ENCODE data around the gene SPTBN1. TPM values are rescaled to one million over a fixed set of nuclear protein-coding genes. Genes with fewer than 3 reads are reported as not detected.

The SPTBN1 gene
- total RNA-seq, 3 donors from 2014 or later (not counting 1 experiment from before 2014, with no cell fraction given), result 65.7 to 142 (median 68.3) TPM

GRCh38 chr2:54569745-54570301 lies 113.7 kb downstream of the SPTBN1 start:
- Mint-ChIP-seq H3K36me3 (no peaks in the 10 kb centered on the region), H3K27me3 (ENCODE audit: low read depth in 2 of 2) (no peaks in the 10 kb centered on the region), H3K4me3 (peak overlapping the region; percentile 84), H3K27ac (peak overlapping the region; percentile 97 to 98), H3K4me1 (peaks cover 66 to 68% of the 10 kb centered on the region in 2 donors), H3K9me3 (no peaks in the 10 kb centered on the region)
- TF ChIP-seq, protein P1, sequence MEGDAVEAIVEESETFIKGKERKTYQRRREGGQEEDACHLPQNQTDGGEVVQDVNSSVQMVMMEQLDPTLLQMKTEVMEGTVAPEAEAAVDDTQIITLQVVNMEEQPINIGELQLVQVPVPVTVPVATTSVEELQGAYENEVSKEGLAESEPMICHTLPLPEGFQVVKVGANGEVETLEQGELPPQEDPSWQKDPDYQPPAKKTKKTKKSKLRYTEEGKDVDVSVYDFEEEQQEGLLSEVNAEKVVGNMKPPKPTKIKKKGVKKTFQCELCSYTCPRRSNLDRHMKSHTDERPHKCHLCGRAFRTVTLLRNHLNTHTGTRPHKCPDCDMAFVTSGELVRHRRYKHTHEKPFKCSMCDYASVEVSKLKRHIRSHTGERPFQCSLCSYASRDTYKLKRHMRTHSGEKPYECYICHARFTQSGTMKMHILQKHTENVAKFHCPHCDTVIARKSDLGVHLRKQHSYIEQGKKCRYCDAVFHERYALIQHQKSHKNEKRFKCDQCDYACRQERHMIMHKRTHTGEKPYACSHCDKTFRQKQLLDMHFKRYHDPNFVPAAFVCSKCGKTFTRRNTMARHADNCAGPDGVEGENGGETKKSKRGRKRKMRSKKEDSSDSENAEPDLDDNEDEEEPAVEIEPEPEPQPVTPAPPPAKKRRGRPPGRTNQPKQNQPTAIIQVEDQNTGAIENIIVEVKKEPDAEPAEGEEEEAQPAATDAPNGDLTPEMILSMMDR (IDR thresholded peaks at IDR 0.05), result no peak
- intact Hi-C loops (cut with micrococcal nuclease), result no loop called here
- DNase-seq (peak in 1 of 2 donors; percentile 57), ATAC-seq (no peak)
- WGBS (ENCODE audit: insufficient coverage), result 69% methylated on average over 2 of the region's 3 CpGs
- no peaks in the 10 kb centered on the region for H3K27me3 ChIP-seq (ENCODE audit: control insufficient read depth, insufficient read depth, low read length)
- no peak overlapping the region for H3K4me3 ChIP-seq (ENCODE audit: low read length)
- H3K4me1 ChIP-seq (ENCODE audit: control insufficient read depth, insufficient read depth, low read length), result peaks cover 56% of the 10 kb centered on the region
- no peaks in the 10 kb centered on the region for H3K9me3 ChIP-seq (ENCODE audit: control insufficient read depth, insufficient read depth, low read length)
- peak overlapping the region; percentile 95 for H3K27ac ChIP-seq (ENCODE audit: low read length)
- H3K36me3 ChIP-seq (ENCODE audit: control insufficient read depth, insufficient read depth, low read length), result peaks cover 2% of the 10 kb centered on the region

DNA sequence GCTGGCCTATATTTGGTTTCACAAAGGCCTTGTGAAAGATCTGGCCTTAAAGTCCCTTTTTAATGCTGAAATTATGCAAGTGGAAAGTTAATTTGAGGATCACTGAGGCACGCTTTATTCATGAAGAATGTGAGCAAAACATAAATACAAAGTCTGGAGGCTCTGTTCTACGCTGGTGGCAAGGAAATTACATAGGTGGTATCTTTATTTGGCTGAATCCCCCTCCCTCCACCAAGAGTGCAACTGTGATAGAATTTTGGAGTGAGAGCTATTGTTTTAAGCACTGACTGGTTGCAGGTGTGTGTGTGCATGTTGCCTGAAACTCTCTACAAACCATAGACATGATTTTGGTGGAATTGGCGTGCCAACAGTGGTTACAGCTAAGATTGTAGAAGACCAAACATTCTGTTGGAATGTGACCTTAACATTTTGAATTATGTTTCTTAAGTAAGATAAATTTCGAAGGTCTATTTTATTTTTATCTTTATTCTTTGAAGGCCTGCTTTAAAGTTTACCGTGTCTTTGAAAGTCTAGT lies 114.3 kb downstream of the SPTBN1 start:
- H3K4me1 ChIP-seq (ENCODE audit: control insufficient read depth, insufficient read depth, low read length), result peaks cover 61% of the 10 kb centered on the region
- Mint-ChIP-seq H3K4me3 (peak overlapping the region; percentile 84), H3K27ac (peak overlapping the region; percentile 97 to 98), H3K36me3 (no peaks in the 10 kb centered on the region), H3K4me1 (peaks cover 68 to 72% of the 10 kb centered on the region in 2 donors), H3K9me3 (no peaks in the 10 kb centered on the region), H3K27me3 (ENCODE audit: low read depth in 2 of 2) (no peaks in the 10 kb centered on the region)
- TF ChIP-seq, protein P1 (IDR thresholded peaks at IDR 0.05), result no peak
- peaks cover 2% of the 10 kb centered on the region for H3K36me3 ChIP-seq (ENCODE audit: control insufficient read depth, insufficient read depth, low read length)
- H3K27ac ChIP-seq (ENCODE audit: low read length), result peak overlapping the region; percentile 95
- H3K4me3 ChIP-seq (ENCODE audit: low read length), result no peak overlapping the region
- 57% methylated on average over 4 of the region's 5 CpGs for WGBS (ENCODE audit: insufficient coverage)
- DNase-seq (peak in 1 of 2 donors; percentile 12), ATAC-seq (no peak)
- no peaks in the 10 kb centered on the region for H3K9me3 ChIP-seq (ENCODE audit: control insufficient read depth, insufficient read depth, low read length)
- no peaks in the 10 kb centered on the region for H3K27me3 ChIP-seq (ENCODE audit: control insufficient read depth, insufficient read depth, low read length)
- intact Hi-C loops (cut with micrococcal nuclease), result no loop called here

DNA sequence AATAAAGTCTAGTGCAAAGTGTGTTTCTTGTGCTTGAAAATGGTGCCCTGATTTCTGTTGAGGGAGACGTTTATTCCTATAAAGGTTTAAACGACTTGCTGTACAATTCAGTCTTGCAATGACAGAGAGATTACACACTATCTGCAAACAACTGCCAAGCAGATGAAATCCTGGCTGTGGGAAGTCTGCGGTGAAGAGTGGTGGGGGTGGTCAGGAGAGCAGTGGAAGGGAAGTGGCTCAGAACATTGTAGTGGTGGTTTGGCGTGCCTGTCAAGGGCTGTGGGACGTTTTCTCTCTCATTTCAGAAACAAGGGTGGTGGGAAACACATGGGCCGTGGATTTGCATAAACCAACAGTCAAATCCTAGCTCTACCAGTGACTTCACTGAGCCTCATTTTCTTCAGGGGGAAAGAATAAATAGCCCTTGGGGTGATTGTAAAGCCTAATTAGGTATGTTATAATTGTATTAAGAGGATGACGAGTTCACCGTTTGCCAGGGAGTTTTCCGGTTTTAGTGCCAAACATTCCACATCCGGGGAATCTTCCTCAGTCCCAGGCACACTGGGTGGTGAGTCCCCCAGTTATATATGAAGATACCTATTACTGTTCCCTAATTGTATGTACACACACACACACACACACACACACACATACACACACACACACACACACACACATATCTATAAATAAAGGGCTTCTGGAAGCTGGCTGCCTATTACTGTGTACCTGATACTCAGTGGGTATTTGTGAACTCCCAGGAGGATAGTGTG lies 115.0 kb downstream of the SPTBN1 start:
- Histone ChIP-seq H3K4me1 (ENCODE audit: control insufficient read depth, insufficient read depth, low read length) (peaks cover 68% of the 10 kb centered on the region), H3K36me3 (ENCODE audit: control insufficient read depth, insufficient read depth, low read length) (peaks cover 2% of the 10 kb centered on the region), H3K27ac (ENCODE audit: low read length) (peak overlapping the region; percentile 95), H3K4me3 (ENCODE audit: low read length) (no peak overlapping the region), H3K27me3 (ENCODE audit: control insufficient read depth, insufficient read depth, low read length) (no peaks in the 10 kb centered on the region), H3K9me3 (ENCODE audit: control insufficient read depth, insufficient read depth, low read length) (no peaks in the 10 kb centered on the region)
- DNase-seq, result peak; percentile 52 to 83
- 0% methylated on average over 10 of the region's 10 CpGs for WGBS (ENCODE audit: insufficient coverage)
- peak; percentile 14 to 37 (median 21) for ATAC-seq
- H3K27me3 Mint-ChIP-seq (ENCODE audit: low read depth in 2 of 2), result no peaks in the 10 kb centered on the region
- no peaks in the 10 kb centered on the region for H3K9me3 Mint-ChIP-seq
- peak overlapping the region; percentile 97 to 98 for H3K27ac Mint-ChIP-seq
- H3K4me1 Mint-ChIP-seq, result peaks cover 73 to 77% of the 10 kb centered on the region in 2 donors
- peak overlapping the region; percentile 84 for H3K4me3 Mint-ChIP-seq
- no peaks in the 10 kb centered on the region for H3K36me3 Mint-ChIP-seq
- intact Hi-C loops (cut with micrococcal nuclease), result no loop called here
- TF ChIP-seq, protein P1 (IDR thresholded peaks at IDR 0.05), result no peak

All from natural killer cell (primary cell).